Endothelial cell of hepatic sinusoid (primary cell): Measurements from ENCODE around the gene WDR43.

Source experiments
- in situ Hi-C: cut with HindIII; loops from 2 replicates; pipeline ENCODE4 v1.10.0; 2017; ENCODE audit warnings: low sequenced_read_pairs

Gene WDR43

GRCh38 chr2:28908172-28908571, 13.7 kb downstream of the WDR43 start:
- in situ Hi-C loops = no loop called here

- in situ Hi-C loops = no loop called here
Observed at GRCh38 chr2:28909655-28910353, 15.3 kb downstream of the WDR43 start.

- in situ Hi-C loops = no loop called here
Observed at GRCh38 chr2:28915939-28916338, 21.5 kb downstream of the WDR43 start.

- in situ Hi-C loops = no loop called here
Observed at GRCh38 chr2:28926847-28927246, 32.4 kb downstream of the WDR43 start.

- in situ Hi-C loops = no loop called here
Observed at GRCh38 chr2:28927469-28927868, 33.0 kb downstream of the WDR43 start.

- in situ Hi-C loops = no loop called here
Observed at GRCh38 chr2:28927878-28928277, 33.4 kb downstream of the WDR43 start.

- in situ Hi-C loops = no loop called here
Observed at GRCh38 chr2:28929581-28929980, 35.1 kb downstream of the WDR43 start.

GRCh38 chr2:28930205-28930604, 35.7 kb downstream of the WDR43 start:
- in situ Hi-C loops = no loop called here

GRCh38 chr2:28934769-28935168, 40.3 kb downstream of the WDR43 start:
- in situ Hi-C loops = no loop called here

- in situ Hi-C loops = no loop called here
Observed at GRCh38 chr2:28941008-28941407, 46.5 kb downstream of the WDR43 start.

GRCh38 chr2:28944535-28945248, 50.2 kb downstream of the WDR43 start:
- in situ Hi-C loops = no loop called here

- in situ Hi-C loops = no loop called here
Observed at GRCh38 chr2:28948160-28948559, 53.7 kb downstream of the WDR43 start.

GRCh38 chr2:28949190-28949589, 54.7 kb downstream of the WDR43 start:
- in situ Hi-C loops = no loop called here

GRCh38 chr2:28949617-28950305, 55.3 kb downstream of the WDR43 start:
- in situ Hi-C loops = loop anchor here (5.0 kb wide), 1 partner anchor 243 kb away; no protein-coding TSS in a partner anchor

- in situ Hi-C loops = loop anchor here (5.0 kb wide), 1 partner anchor 241 kb away; no protein-coding TSS in a partner anchor
Observed at GRCh38 chr2:28950941-28951630, 56.6 kb downstream of the WDR43 start.

- in situ Hi-C loops = loop anchor here (5.0 kb wide), 1 partner anchor 240 kb away; no protein-coding TSS in a partner anchor
Observed at GRCh38 chr2:28951910-28952835, 57.7 kb downstream of the WDR43 start.

- in situ Hi-C loops = loop anchor here (5.0 kb wide), 1 partner anchor 239 kb away; no protein-coding TSS in a partner anchor
Observed at GRCh38 chr2:28952836-28953211, 58.4 kb downstream of the WDR43 start.

- in situ Hi-C loops = no loop called here
Observed at GRCh38 chr2:28955467-28955866, 61.0 kb downstream of the WDR43 start.

- in situ Hi-C loops = no loop called here
Observed at GRCh38 chr2:28956415-28956826, 62.0 kb downstream of the WDR43 start.

- in situ Hi-C loops = no loop called here
Observed at GRCh38 chr2:28956890-28957289, 62.4 kb downstream of the WDR43 start.
